ENCODE measurements around the gene PPIA.

PPIA gene

GRCh38 chr7:44811093-44811492, 14.6 kb downstream of the PPIA start:
- no peak for TF ChIP-seq CTCF (IDR thresholded peaks at IDR 0.05)

- TF ChIP-seq CTCF (IDR thresholded peaks at IDR 0.05), result no peak
Measured at GRCh38 chr7:44811571-44811970, 15.1 kb downstream of the PPIA start.

GRCh38 chr7:44814919-44815318, 18.4 kb downstream of the PPIA start:
- TF ChIP-seq CTCF (IDR thresholded peaks at IDR 0.05), result no peak

GRCh38 chr7:44819292-44819691, 22.8 kb downstream of the PPIA start:
- no peak for TF ChIP-seq CTCF (IDR thresholded peaks at IDR 0.05)

GRCh38 chr7:44823255-44823781, 26.8 kb downstream of the PPIA start:
- TF ChIP-seq CTCF (IDR thresholded peaks at IDR 0.05), result no peak

- TF ChIP-seq CTCF (IDR thresholded peaks at IDR 0.05), result no peak
Measured at GRCh38 chr7:44824894-44825526, 28.5 kb downstream of the PPIA start.

GRCh38 chr7:44827567-44827966, 31.1 kb downstream of the PPIA start:
- no peak for TF ChIP-seq CTCF (IDR thresholded peaks at IDR 0.05)

- no peak for TF ChIP-seq CTCF (IDR thresholded peaks at IDR 0.05)
Measured at GRCh38 chr7:44838751-44839150, 42.3 kb downstream of the PPIA start.

Data from LNCAP (cell line).